Activated CD8-positive, alpha-beta T cell treated with anti-CD3 and anti-CD28 coated beads for 36 hours (primary cell): ENCODE results near the gene DDR2. TPM values are rescaled to one million over a fixed set of nuclear protein-coding genes. Genes with fewer than 3 reads are reported as not detected.
"Not testable (repeated sequence)": the region's sequence is repeated elsewhere in the genome, so short reads cannot be mapped to it uniquely, and the experiment has no call there.

Experiments
- ATAC-seq: fragments of 200-7000 bp; cut with Tn5 transposase; one replicate; pipeline ENCODE4 v1.10.0; 2021; ENCODE audit warnings: mild to moderate bottlenecking, moderate library complexity
- CTCF ChIA-PET: fragments of 350-600 bp; sonication (Branson Sonifier 250); formaldehyde crosslinking; loops from one replicate; lab custom pipeline; 2021; ENCODE audit warnings: antibody characterized with exemption; lab: Charles Lee
- POLR2A ChIA-PET: fragments of 350-600 bp; sonication (Branson Sonifier 250); formaldehyde crosslinking; loops from one replicate; lab custom pipeline; 2021; ENCODE audit warnings: antibody characterized with exemption; lab: Charles Lee
- DNase-seq: peaks from one replicate; pipeline ENCODE4 v3.0.0-alpha.2; 2020
- H3K27ac Mint-ChIP-seq: one replicate; pipeline ENCODE4 v1.8.0; 2021; ENCODE audit warnings: mild to moderate bottlenecking, mixed read lengths
- H3K27me3 Mint-ChIP-seq: one replicate; pipeline ENCODE4 v1.8.0; 2021; ENCODE audit warnings: mixed read lengths
- H3K36me3 Mint-ChIP-seq: one replicate; pipeline ENCODE4 v1.8.0; 2021; ENCODE audit warnings: low read depth, mixed read lengths
- H3K4me1 Mint-ChIP-seq: one replicate; pipeline ENCODE4 v1.8.0; 2021; ENCODE audit warnings: low read depth, mixed read lengths
- H3K4me3 Mint-ChIP-seq: one replicate; pipeline ENCODE4 v1.8.0; 2021; ENCODE audit warnings: mild to moderate bottlenecking, moderate library complexity, mixed read lengths
- H3K9me3 Mint-ChIP-seq: one replicate; pipeline ENCODE4 v1.8.0; 2021; ENCODE audit warnings: mixed read lengths
- intact Hi-C: fragments of 100-400 bp; cut with micrococcal nuclease; formaldehyde crosslinking; loops from one replicate; pipeline ENCODE4 v1.10.0; 2022
- total RNA-seq, 2 experiments: library from RNA; stranded (reverse); gene quantifications; one replicate each; pipeline ENCODE4 v1.2.3, GENCODE V29; 2021

DDR2 gene
- total RNA-seq, 2 experiments from 2014 or later, result 0.31 to 0.45 TPM

- Mint-ChIP-seq H3K4me3 (peak within 1 kb of the TSS; percentile 87), H3K36me3 (peaks cover 11% of the 10 kb centered on the region), H3K4me1 (peaks cover 11% of the 10 kb centered on the region), H3K27ac (peak within 1 kb of the TSS; percentile 95)
- H3K9me3 Mint-ChIP-seq, CTCF ChIA-PET, POLR2A ChIA-PET, H3K27me3 Mint-ChIP-seq, intact Hi-C loops: not testable (repeated sequence)
- ATAC-seq (peak; percentile 99), DNase-seq (peak; percentile 81)
Observed at GRCh38 chr1:162790303-162790984, 158.2 kb downstream of the DDR2 start, which contains the start of gene HSD17B7. TSS of gene HSD17B7 (plus strand) at chr1:162790702. CDS start at chr1:162790801, 99 bp downstream.

- H3K9me3 Mint-ChIP-seq, CTCF ChIA-PET, ATAC-seq, intact Hi-C loops, POLR2A ChIA-PET, H3K27me3 Mint-ChIP-seq: not testable (repeated sequence)
- H3K36me3 Mint-ChIP-seq, result peaks cover 11% of the 10 kb centered on the region
- peak overlapping the region; percentile 87 for H3K4me3 Mint-ChIP-seq
- DNase-seq, result peak; percentile 4
- H3K27ac Mint-ChIP-seq, result peak overlapping the region; percentile 95
- peaks cover 11% of the 10 kb centered on the region for H3K4me1 Mint-ChIP-seq
Observed at GRCh38 chr1:162790985-162791357, 158.7 kb downstream of the DDR2 start.

DNA sequence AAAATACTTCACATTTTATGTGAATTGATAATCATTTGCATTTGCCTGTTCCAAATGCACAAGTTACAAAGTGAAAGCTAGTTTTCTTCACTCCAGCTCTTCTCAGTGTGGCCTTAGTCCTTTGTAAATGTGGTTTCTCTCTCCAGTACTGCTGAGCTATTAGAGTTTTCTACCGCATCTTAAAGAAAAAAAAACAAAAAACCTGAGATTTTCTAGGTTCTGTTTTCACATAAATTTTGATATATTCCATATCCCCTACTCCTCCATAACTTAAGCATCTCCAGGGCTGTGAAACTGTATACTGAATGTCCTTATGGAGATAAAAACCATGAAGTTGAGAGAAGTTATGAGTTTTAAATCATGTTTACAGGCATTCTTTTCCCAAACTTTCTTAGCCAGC, 162.0 kb downstream of the DDR2 start:
- H3K36me3 Mint-ChIP-seq, result peaks cover 25% of the 10 kb centered on the region
- peaks cover 17% of the 10 kb centered on the region for H3K4me1 Mint-ChIP-seq
- H3K27ac Mint-ChIP-seq, H3K27me3 Mint-ChIP-seq, H3K4me3 Mint-ChIP-seq, DNase-seq, CTCF ChIA-PET, ATAC-seq, H3K9me3 Mint-ChIP-seq, POLR2A ChIA-PET, intact Hi-C loops: not testable (repeated sequence)

GRCh38 chr1:162796617-162797279, 164.5 kb downstream of the DDR2 start:
- ATAC-seq, POLR2A ChIA-PET, DNase-seq, CTCF ChIA-PET, H3K27ac Mint-ChIP-seq, intact Hi-C loops, H3K27me3 Mint-ChIP-seq, H3K9me3 Mint-ChIP-seq, H3K4me3 Mint-ChIP-seq: not testable (repeated sequence)
- Mint-ChIP-seq H3K36me3 (peaks cover 43% of the 10 kb centered on the region), H3K4me1 (peaks cover 17% of the 10 kb centered on the region)

GRCh38 chr1:162799995-162800830, 167.9 kb downstream of the DDR2 start:
- ATAC-seq, H3K4me3 Mint-ChIP-seq, POLR2A ChIA-PET, H3K27ac Mint-ChIP-seq, CTCF ChIA-PET, H3K27me3 Mint-ChIP-seq, H3K4me1 Mint-ChIP-seq, intact Hi-C loops, H3K9me3 Mint-ChIP-seq: not testable (repeated sequence)
- H3K36me3 Mint-ChIP-seq, result peaks cover 43% of the 10 kb centered on the region
- peak; percentile 26 for DNase-seq

DNA sequence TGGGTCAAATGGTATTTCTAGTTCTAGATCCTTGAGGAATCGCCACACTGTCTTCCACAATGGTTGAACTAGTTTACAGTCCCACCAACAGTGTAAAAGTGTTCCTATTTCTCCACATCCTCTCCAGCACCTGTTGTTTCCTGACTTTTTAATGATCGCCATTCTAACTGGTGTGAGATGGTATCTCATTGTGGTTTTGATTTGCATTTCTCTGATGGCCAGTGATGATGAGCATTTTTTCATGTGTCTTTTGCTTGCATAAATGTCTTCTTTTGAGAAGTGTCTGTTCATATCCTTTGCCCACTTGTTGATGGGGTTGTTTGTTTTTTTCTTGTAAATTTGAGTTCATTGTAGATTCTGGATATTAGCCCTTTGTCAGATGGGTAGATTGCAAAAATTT, 175.2 kb downstream of the DDR2 start:
- ATAC-seq, intact Hi-C loops, CTCF ChIA-PET, H3K4me3 Mint-ChIP-seq, H3K4me1 Mint-ChIP-seq, H3K27ac Mint-ChIP-seq, POLR2A ChIA-PET, H3K27me3 Mint-ChIP-seq, DNase-seq, H3K9me3 Mint-ChIP-seq: not testable (repeated sequence)
- peaks cover 52% of the 10 kb centered on the region for H3K36me3 Mint-ChIP-seq

DNA sequence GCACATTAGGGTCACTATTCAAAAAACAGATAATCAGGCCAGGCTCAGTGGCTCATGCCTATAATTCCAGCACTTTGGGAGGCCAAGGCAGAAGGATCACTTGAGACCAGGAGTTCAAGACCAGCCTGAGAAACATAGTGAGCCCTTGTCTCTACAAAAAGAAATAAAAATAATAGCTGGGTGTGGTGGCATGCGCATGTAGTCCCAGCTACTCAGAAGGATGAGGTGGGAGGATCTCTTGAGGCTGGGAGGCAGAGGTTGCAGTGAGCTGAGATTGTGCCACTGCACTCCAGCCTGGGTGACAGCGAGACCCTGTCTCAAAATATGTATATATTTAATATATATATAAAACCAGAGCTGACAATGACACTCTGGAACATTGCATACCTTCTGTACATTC, 180.1 kb downstream of the DDR2 start:
- DNase-seq, H3K27ac Mint-ChIP-seq, intact Hi-C loops, H3K4me1 Mint-ChIP-seq, H3K27me3 Mint-ChIP-seq, H3K4me3 Mint-ChIP-seq, POLR2A ChIA-PET, ATAC-seq, H3K9me3 Mint-ChIP-seq, CTCF ChIA-PET: not testable (repeated sequence)
- H3K36me3 Mint-ChIP-seq, result peaks cover 28% of the 10 kb centered on the region

- H3K9me3 Mint-ChIP-seq, CTCF ChIA-PET, H3K36me3 Mint-ChIP-seq, intact Hi-C loops, H3K4me3 Mint-ChIP-seq, DNase-seq, POLR2A ChIA-PET, ATAC-seq, H3K27ac Mint-ChIP-seq: not testable (repeated sequence)
- peaks cover 13% of the 10 kb centered on the region for H3K4me1 Mint-ChIP-seq
- peaks cover 16% of the 10 kb centered on the region for H3K27me3 Mint-ChIP-seq
Observed at GRCh38 chr1:162818136-162818535, 185.9 kb downstream of the DDR2 start.

GRCh38 chr1:162818666-162819065, 186.4 kb downstream of the DDR2 start:
- H3K4me3 Mint-ChIP-seq, H3K36me3 Mint-ChIP-seq, DNase-seq, H3K9me3 Mint-ChIP-seq, POLR2A ChIA-PET, H3K27ac Mint-ChIP-seq, intact Hi-C loops, ATAC-seq, CTCF ChIA-PET: not testable (repeated sequence)
- peaks cover 17% of the 10 kb centered on the region for H3K4me1 Mint-ChIP-seq
- peaks cover 19% of the 10 kb centered on the region for H3K27me3 Mint-ChIP-seq
